ENCODE measurements around the gene ANXA2. TPM values are rescaled to one million over a fixed set of nuclear protein-coding genes. Genes with fewer than 3 reads are reported as not detected.

The ANXA2 gene
- total RNA-seq, 1 experiment from 2014 or later = 1,903 TPM

DNA sequence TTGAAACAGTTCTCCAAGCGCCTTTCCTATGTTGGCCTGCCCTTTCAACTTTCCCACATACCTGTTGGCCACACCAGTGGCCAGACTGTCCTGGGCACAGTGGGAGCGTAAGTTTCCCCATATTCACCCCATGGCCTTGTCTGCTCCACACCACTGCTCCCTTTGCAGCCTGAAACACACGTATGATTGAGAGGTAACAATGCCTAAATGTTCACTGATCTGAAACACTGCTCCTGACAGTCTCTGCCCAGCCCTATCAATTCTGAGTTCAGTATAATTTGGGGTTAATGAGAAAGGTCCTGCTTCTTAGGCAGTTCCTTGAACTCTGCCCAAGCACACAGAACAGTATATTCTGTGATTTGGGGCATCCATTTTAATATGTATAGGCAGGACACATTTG lies 52.2 kb downstream of the ANXA2 start:
- DNase-seq (ENCODE audit: low read depth, low spot score) (no peak), ATAC-seq (peak; percentile 28; the same call in 1 of the 2 replicates)
- Histone ChIP-seq H3K36me3 (ENCODE audit: control insufficient read depth, insufficient read depth, low read length) (peaks cover 44% of the 10 kb centered on the region), H3K9me3 (ENCODE audit: control insufficient read depth, insufficient read depth, low read depth, low read length) (no peaks in the 10 kb centered on the region), H3K27ac (ENCODE audit: low read length) (peak overlapping the region; percentile 26), H3K4me1 (ENCODE audit: control insufficient read depth, insufficient read depth, low read length) (peaks cover 53% of the 10 kb centered on the region), H3K4me3 (ENCODE audit: low read depth in 2 of 2, low read length in 2 of 2) (no peak overlapping the region), H3K27me3 (ENCODE audit: control insufficient read depth, insufficient read depth, low read length) (no peaks in the 10 kb centered on the region)
- in situ Hi-C loops (cut with HindIII; ENCODE audit: low pct_unique_long_range_greater_than_20kb, low sequenced_read_pairs) = no loop called here
- TF ChIP-seq, protein P1, sequence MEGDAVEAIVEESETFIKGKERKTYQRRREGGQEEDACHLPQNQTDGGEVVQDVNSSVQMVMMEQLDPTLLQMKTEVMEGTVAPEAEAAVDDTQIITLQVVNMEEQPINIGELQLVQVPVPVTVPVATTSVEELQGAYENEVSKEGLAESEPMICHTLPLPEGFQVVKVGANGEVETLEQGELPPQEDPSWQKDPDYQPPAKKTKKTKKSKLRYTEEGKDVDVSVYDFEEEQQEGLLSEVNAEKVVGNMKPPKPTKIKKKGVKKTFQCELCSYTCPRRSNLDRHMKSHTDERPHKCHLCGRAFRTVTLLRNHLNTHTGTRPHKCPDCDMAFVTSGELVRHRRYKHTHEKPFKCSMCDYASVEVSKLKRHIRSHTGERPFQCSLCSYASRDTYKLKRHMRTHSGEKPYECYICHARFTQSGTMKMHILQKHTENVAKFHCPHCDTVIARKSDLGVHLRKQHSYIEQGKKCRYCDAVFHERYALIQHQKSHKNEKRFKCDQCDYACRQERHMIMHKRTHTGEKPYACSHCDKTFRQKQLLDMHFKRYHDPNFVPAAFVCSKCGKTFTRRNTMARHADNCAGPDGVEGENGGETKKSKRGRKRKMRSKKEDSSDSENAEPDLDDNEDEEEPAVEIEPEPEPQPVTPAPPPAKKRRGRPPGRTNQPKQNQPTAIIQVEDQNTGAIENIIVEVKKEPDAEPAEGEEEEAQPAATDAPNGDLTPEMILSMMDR (IDR thresholded peaks at IDR 0.05) = no peak
- TF ChIP-seq POLR2AphosphoS5 (IDR thresholded peaks at IDR 0.05; ENCODE audit: low read depth, low read length) = peak; percentile 71; the same call in 1 of the 2 replicates
- intact Hi-C loops (cut with micrococcal nuclease; ENCODE audit: unreplicated experiment) = no loop called here
- ChIA-PET CTCF (no interaction called here), POLR2A (no interaction called here)
- no TSS peak for BruUV-seq (replicated peaks)

DNA sequence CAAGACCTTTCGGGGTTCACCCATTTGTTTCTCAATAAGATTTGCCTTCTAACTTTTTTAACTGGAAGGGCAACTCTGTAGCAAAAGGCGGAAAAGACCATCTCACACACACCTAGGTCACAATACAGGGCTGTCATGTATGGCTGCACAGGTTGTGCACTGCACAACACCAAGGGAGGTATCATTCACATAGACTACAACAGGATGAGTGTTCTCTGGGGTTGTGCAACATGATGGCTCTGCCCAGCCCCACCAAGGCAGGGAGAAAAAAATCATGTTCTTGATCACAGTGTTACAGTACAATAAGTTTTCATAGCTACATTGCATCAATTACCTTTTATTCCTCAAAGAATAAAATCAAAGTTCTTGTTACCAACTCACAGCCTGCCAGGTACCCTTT lies 52.8 kb downstream of the ANXA2 start:
- no TSS peak for BruUV-seq (replicated peaks)
- Histone ChIP-seq H3K9me3 (ENCODE audit: control insufficient read depth, insufficient read depth, low read depth, low read length) (no peaks in the 10 kb centered on the region), H3K36me3 (ENCODE audit: control insufficient read depth, insufficient read depth, low read length) (peaks cover 40% of the 10 kb centered on the region), H3K27me3 (ENCODE audit: control insufficient read depth, insufficient read depth, low read length) (no peaks in the 10 kb centered on the region), H3K4me3 (ENCODE audit: low read depth in 2 of 2, low read length in 2 of 2) (no peak overlapping the region), H3K27ac (ENCODE audit: low read length) (peak overlapping the region; percentile 68; the same call in 1 of the 2 replicates), H3K4me1 (ENCODE audit: control insufficient read depth, insufficient read depth, low read length) (peaks cover 48% of the 10 kb centered on the region)
- DNase-seq (ENCODE audit: low read depth, low spot score) (no peak), ATAC-seq (no peak; the same call in 1 of the 2 replicates)
- ChIA-PET POLR2A (no interaction called here), CTCF (no interaction called here)
- intact Hi-C loops (cut with micrococcal nuclease; ENCODE audit: unreplicated experiment) (no loop called here), in situ Hi-C loops (cut with HindIII; ENCODE audit: low pct_unique_long_range_greater_than_20kb, low sequenced_read_pairs) (no loop called here)
- TF ChIP-seq TCF7L2 (IDR thresholded peaks at IDR 0.05; ENCODE audit: low read depth, low read length) (no peak), SIN3A (IDR thresholded peaks at IDR 0.05; ENCODE audit: borderline replicate concordance, insufficient read depth, low read depth, low read length) (no peak), POLR2AphosphoS5 (IDR thresholded peaks at IDR 0.05; ENCODE audit: low read depth, low read length) (peak; percentile 16; the same call in 1 of the 2 replicates)
- TF ChIP-seq, protein P1 (IDR thresholded peaks at IDR 0.05) = no peak
- TF ChIP-seq, protein P2, sequence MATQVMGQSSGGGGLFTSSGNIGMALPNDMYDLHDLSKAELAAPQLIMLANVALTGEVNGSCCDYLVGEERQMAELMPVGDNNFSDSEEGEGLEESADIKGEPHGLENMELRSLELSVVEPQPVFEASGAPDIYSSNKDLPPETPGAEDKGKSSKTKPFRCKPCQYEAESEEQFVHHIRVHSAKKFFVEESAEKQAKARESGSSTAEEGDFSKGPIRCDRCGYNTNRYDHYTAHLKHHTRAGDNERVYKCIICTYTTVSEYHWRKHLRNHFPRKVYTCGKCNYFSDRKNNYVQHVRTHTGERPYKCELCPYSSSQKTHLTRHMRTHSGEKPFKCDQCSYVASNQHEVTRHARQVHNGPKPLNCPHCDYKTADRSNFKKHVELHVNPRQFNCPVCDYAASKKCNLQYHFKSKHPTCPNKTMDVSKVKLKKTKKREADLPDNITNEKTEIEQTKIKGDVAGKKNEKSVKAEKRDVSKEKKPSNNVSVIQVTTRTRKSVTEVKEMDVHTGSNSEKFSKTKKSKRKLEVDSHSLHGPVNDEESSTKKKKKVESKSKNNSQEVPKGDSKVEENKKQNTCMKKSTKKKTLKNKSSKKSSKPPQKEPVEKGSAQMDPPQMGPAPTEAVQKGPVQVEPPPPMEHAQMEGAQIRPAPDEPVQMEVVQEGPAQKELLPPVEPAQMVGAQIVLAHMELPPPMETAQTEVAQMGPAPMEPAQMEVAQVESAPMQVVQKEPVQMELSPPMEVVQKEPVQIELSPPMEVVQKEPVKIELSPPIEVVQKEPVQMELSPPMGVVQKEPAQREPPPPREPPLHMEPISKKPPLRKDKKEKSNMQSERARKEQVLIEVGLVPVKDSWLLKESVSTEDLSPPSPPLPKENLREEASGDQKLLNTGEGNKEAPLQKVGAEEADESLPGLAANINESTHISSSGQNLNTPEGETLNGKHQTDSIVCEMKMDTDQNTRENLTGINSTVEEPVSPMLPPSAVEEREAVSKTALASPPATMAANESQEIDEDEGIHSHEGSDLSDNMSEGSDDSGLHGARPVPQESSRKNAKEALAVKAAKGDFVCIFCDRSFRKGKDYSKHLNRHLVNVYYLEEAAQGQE (IDR thresholded peaks at IDR 0.05; ENCODE audit: insufficient read depth in 1 of 2, low read depth in 2 of 2, low read length in 1 of 2) = no peak

Data from Panc1 (cell line).